ENCODE measurements around the gene ARMC9. TPM values are rescaled to one million over a fixed set of nuclear protein-coding genes. Genes with fewer than 3 reads are reported as not detected.
"Not testable (repeated sequence)": the region's sequence is repeated elsewhere in the genome, so short reads cannot be mapped to it uniquely, and the experiment has no call there.

Gene ARMC9
- total and polyA plus RNA-seq, 2 of the 13 experiments (the other 11 are each of a cell fraction or from before 2014, with no cell fraction given): 9.1 to 12.8 TPM

GRCh38 chr2:231405601-231406367 lies 207.4 kb downstream of the ARMC9 start:
- BruUV-seq (replicated peaks); H3K4me2 ChIP-seq (ENCODE audit: low read depth, low read length); intact Hi-C loops (cut with micrococcal nuclease; ENCODE audit: unreplicated experiment); in situ Hi-C loops (cut with HindIII; ENCODE audit: extremely low pct_ligation_motif_present, low pct_unique_long_range_greater_than_20kb); POLR2A ChIA-PET; H3K36me3 ChIP-seq (replicated peaks in 1 of 2; ENCODE audit: control insufficient read depth in 1 of 2, insufficient read depth in 2 of 2, low read length in 2 of 2); DNase-seq (ENCODE audit: low spot score); H4K20me1 ChIP-seq (ENCODE audit: insufficient read depth, low read length); FAIRE-seq; H3K27ac ChIP-seq (ENCODE audit: extremely low read length, insufficient read depth, low read length); H3K79me2 ChIP-seq (ENCODE audit: insufficient read depth, low read length); H2AFZ ChIP-seq (ENCODE audit: low read length); H3K9ac ChIP-seq (ENCODE audit: insufficient read depth, low read depth, low read length); H3K4me3 ChIP-seq (replicated peaks in 1 of 3; ENCODE audit: insufficient read depth in 1 of 3, low read depth in 2 of 3, low read length in 3 of 3): not testable (repeated sequence)
- 2% methylated on average over 16 of the region's 16 CpGs for WGBS (ENCODE audit: low lambda C conversion rate)
- ATAC-seq: peak; percentile 59
- TF ChIP-seq SALL1 (CRISPR knock-in tag; IDR thresholded peaks at IDR 0.05) (0 out of 2 replicates have a peak, but pooled peaks have one; percentile 31), STAG1 (CRISPR knock-in tag; IDR thresholded peaks at IDR 0.05) (peak; percentile 61), RAD21 (CRISPR knock-in tag; IDR thresholded peaks at IDR 0.05) (0 out of 2 replicates have a peak, but pooled peaks have one; percentile 32)
- TF ChIP-seq, protein P1, sequence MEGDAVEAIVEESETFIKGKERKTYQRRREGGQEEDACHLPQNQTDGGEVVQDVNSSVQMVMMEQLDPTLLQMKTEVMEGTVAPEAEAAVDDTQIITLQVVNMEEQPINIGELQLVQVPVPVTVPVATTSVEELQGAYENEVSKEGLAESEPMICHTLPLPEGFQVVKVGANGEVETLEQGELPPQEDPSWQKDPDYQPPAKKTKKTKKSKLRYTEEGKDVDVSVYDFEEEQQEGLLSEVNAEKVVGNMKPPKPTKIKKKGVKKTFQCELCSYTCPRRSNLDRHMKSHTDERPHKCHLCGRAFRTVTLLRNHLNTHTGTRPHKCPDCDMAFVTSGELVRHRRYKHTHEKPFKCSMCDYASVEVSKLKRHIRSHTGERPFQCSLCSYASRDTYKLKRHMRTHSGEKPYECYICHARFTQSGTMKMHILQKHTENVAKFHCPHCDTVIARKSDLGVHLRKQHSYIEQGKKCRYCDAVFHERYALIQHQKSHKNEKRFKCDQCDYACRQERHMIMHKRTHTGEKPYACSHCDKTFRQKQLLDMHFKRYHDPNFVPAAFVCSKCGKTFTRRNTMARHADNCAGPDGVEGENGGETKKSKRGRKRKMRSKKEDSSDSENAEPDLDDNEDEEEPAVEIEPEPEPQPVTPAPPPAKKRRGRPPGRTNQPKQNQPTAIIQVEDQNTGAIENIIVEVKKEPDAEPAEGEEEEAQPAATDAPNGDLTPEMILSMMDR (CRISPR knock-in tag; IDR thresholded peaks at IDR 0.05): peak; percentile 68
- TF ChIP-seq, protein P2, sequence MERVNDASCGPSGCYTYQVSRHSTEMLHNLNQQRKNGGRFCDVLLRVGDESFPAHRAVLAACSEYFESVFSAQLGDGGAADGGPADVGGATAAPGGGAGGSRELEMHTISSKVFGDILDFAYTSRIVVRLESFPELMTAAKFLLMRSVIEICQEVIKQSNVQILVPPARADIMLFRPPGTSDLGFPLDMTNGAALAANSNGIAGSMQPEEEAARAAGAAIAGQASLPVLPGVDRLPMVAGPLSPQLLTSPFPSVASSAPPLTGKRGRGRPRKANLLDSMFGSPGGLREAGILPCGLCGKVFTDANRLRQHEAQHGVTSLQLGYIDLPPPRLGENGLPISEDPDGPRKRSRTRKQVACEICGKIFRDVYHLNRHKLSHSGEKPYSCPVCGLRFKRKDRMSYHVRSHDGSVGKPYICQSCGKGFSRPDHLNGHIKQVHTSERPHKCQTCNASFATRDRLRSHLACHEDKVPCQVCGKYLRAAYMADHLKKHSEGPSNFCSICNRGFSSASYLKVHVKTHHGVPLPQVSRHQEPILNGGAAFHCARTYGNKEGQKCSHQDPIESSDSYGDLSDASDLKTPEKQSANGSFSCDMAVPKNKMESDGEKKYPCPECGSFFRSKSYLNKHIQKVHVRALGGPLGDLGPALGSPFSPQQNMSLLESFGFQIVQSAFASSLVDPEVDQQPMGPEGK (CRISPR knock-in tag; IDR thresholded peaks at IDR 0.05): peak; percentile 64
- peaks cover 13% of the 10 kb centered on the region for H3K4me1 ChIP-seq (ENCODE audit: insufficient read depth, low read length)
- CTCF ChIA-PET (ENCODE audit: low intra/inter-chr PET ratio, low total read pairs): interaction anchor here (1.3 to 2.2 kb wide), 2 partner anchors 108 to 178 kb away, joined by 4 to 17 read pairs; no protein-coding TSS in a partner anchor
- H3K27me3 ChIP-seq (ENCODE audit: control insufficient read depth in 1 of 2, insufficient read depth in 2 of 2, low read length in 2 of 2): peaks cover 0 to 46% of the 10 kb centered on the region in 2 experiments; a peak in 4 of 5 replicates
- H3K9me3 ChIP-seq (ENCODE audit: low read length): peaks cover 10% of the 10 kb centered on the region

GRCh38 chr2:231407686-231408085 lies 209.3 kb downstream of the ARMC9 start:
- FAIRE-seq, POLR2A ChIA-PET: not testable (repeated sequence)

More at GRCh38 chr2:231407686-231408085, 209.3 kb downstream of the ARMC9 start:
- DNase-seq (ENCODE audit: low spot score); H4K20me1 ChIP-seq (ENCODE audit: insufficient read depth, low read length); H3K36me3 ChIP-seq (replicated peaks in 1 of 2; ENCODE audit: control insufficient read depth in 1 of 2, insufficient read depth in 2 of 2, low read length in 2 of 2); H3K4me3 ChIP-seq (replicated peaks in 1 of 3; ENCODE audit: insufficient read depth in 1 of 3, low read depth in 2 of 3, low read length in 3 of 3); ATAC-seq; H3K27ac ChIP-seq (ENCODE audit: extremely low read length, insufficient read depth, low read length); H3K9ac ChIP-seq (ENCODE audit: insufficient read depth, low read depth, low read length); H3K4me2 ChIP-seq (ENCODE audit: low read depth, low read length); intact Hi-C loops (cut with micrococcal nuclease; ENCODE audit: unreplicated experiment); H2AFZ ChIP-seq (ENCODE audit: low read length); in situ Hi-C loops (cut with HindIII; ENCODE audit: extremely low pct_ligation_motif_present, low pct_unique_long_range_greater_than_20kb); BruUV-seq (replicated peaks); H3K79me2 ChIP-seq (ENCODE audit: insufficient read depth, low read length): not testable (repeated sequence)
- CTCF ChIA-PET (ENCODE audit: low intra/inter-chr PET ratio, low total read pairs): interaction anchor here (1.5 kb wide), 1 partner anchor 111 kb away, joined by 3 read pairs; no protein-coding TSS in a partner anchor
- Histone ChIP-seq H3K4me1 (ENCODE audit: insufficient read depth, low read length) (peaks cover 23% of the 10 kb centered on the region), H3K9me3 (ENCODE audit: low read length) (peaks cover 11% of the 10 kb centered on the region), H3K27me3 (ENCODE audit: control insufficient read depth in 1 of 2, insufficient read depth in 2 of 2, low read length in 2 of 2) (peaks cover 0 to 36% of the 10 kb centered on the region in 2 experiments; a peak in 4 of 5 replicates)
- WGBS (ENCODE audit: low lambda C conversion rate): 10% methylated on average over 5 of the region's 5 CpGs

Measured in HepG2 (cell line).